ENCODE measurements around the gene PAFAH1B1. TPM values are rescaled to one million over a fixed set of nuclear protein-coding genes. Genes with fewer than 3 reads are reported as not detected.

Gene PAFAH1B1
- total and polyA plus RNA-seq, 5 experiments from 2014 or later, result 10.5 to 170 (median 12.5) TPM

GRCh38 chr17:2685696-2686095 is 92.2 kb downstream of the PAFAH1B1 start:
- POLR2A ChIA-PET, result interaction anchor here (0.6 to 0.9 kb wide), 2 partner anchors 40 to 91 kb away, joined by 3 to 8 read pairs; no protein-coding TSS in a partner anchor
- Mint-ChIP-seq H3K27ac (peak overlapping the region in 3 of 10 donors; percentile 27 to 67 (median 28)), H3K36me3 (peaks cover 0 to 42% (median 0%) of the 10 kb centered on the region in 3 donors), H3K4me3 (no peak overlapping the region), H3K4me1 (peaks cover 0 to 15% (median 7%) of the 10 kb centered on the region in 4 donors), H3K9me3 (no peaks in the 10 kb centered on the region), H3K27me3 (no peaks in the 10 kb centered on the region)
- DNase-seq, result no peak
- no peak for ATAC-seq

DNA sequence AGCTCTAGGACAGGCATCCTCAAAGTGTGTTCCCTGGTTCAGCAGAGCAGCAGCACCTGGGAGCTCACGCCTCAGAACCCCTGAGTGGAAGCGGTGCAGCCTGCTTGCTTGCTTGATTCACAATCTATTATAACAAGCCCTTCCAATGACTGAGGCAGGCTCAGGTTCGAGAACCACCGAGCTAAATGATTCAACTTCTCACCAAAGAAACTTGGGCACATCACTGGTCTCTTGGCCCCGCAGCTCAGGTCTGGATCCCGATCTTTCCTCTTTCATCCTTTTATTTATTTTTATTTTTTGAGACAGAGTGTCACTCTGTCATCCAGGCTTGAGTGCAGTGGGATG is 93.6 kb downstream of the PAFAH1B1 start:
- DNase-seq (no peak), ATAC-seq (no peak)
- no peak overlapping the region for H3K4me3 Mint-ChIP-seq
- H3K9me3 Mint-ChIP-seq, result no peaks in the 10 kb centered on the region
- H3K36me3 Mint-ChIP-seq, result peaks cover 0 to 37% (median 0%) of the 10 kb centered on the region in 3 donors
- POLR2A ChIA-PET, result no interaction called here
- peak overlapping the region in 8 of 10 donors; percentile 11 to 83 (median 54) for H3K27ac Mint-ChIP-seq
- H3K27me3 Mint-ChIP-seq, result no peaks in the 10 kb centered on the region
- peaks cover 0 to 15% (median 7%) of the 10 kb centered on the region in 4 donors for H3K4me1 Mint-ChIP-seq

DNA sequence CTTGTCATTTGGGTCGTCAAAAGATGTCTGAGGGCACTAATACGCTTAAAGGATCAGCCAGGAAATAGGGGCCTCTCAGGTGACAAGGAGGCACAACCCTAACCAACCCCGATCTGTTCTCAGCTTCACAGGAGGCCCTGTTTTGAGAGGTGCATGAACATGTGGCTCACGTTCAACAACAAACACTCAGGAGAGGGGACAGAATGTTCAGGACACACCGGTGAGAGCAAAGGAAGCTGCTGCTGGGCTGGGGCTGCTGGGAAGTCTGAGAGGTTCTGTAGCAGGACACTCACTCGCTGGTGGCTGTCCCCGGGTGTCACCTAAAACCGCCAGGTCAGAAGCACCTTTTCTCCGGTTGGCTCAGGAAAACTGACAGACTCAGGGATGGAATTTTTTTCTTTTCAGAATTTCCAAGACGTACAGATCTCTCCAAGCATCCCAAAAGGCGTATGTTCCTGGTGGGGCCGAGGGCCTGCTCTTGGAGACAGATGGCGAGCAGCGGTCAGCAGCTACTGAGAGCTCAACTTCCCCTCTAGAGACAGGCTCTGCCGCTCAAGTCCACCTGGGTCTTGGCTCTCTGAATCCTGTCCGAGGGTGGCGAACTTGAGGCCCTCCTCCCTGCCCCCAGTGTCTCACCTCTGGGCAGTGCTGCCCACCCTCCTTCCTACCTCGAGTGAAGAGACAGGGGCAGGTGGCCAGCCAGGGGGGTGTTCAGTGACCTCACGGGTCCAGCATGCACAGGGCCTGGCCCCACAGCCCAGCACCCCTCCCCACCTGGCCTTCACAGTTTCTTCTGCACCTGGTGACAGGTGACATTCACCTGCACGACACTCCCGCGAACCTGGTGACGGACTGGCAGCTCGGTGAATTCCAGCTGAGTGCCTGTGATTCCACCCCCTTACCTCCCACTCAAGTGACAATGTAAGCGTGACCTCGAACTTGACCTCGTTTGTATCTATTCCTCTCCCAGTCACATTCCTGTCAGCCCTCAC is 95.2 kb downstream of the PAFAH1B1 start:
- H3K9me3 Mint-ChIP-seq, result no peaks in the 10 kb centered on the region
- DNase-seq (peak in 1 of 10 donors; percentile 16), ATAC-seq (no peak)
- H3K4me1 Mint-ChIP-seq, result peaks cover 0 to 15% (median 8%) of the 10 kb centered on the region in 4 donors
- H3K27ac Mint-ChIP-seq, result peak overlapping the region in 8 of 10 donors; percentile 8 to 88 (median 60)
- POLR2A ChIA-PET, result no interaction called here
- H3K27me3 Mint-ChIP-seq, result no peaks in the 10 kb centered on the region
- peaks cover 0 to 30% (median 0%) of the 10 kb centered on the region in 3 donors for H3K36me3 Mint-ChIP-seq
- peak overlapping the region in 2 of 10 donors; percentile 20 to 62 for H3K4me3 Mint-ChIP-seq

DNA sequence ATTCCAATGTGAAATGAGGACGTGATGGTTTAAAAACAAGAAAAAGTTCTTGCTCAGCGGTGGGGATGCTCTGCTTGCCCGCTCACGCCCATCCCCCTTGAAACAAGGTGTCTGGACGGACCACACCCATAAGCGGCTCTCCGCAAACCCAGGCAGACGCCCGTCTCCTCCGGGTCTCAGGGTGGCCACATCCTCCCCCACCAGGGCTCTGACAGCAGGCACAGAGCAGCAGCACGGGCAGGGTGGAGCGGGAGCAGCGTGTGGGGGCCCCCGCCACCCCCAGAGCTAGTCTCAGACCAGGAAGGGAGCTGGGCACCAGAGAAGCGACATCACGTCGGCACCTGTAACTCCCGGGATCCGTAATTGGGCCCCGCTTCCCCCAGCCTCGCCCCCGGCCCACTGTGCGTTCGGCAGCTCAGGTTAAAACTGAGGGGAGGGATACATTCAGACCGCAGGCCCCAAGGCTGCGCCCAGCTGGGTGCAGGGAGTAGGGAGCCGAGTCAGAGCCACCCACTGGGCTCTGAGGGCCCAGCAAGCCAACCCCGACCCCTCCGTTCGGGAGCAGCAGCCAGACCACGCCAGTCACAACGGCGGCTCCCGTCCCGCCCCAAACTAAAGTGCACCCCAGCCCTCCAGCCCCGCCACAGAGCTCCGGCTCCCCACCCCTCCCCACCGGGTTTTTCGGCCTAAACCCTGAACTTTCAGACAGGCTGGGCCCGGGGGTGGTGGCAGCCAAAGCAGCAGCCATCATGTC is 96.1 kb downstream of the PAFAH1B1 start:
- peaks cover 0 to 24% (median 0%) of the 10 kb centered on the region in 3 donors for H3K36me3 Mint-ChIP-seq
- no peak for DNase-seq
- H3K4me3 Mint-ChIP-seq, result peak overlapping the region in 1 of 10 donors; percentile 62
- H3K9me3 Mint-ChIP-seq, result no peaks in the 10 kb centered on the region
- POLR2A ChIA-PET, result interaction anchor here (0.6 kb wide), 1 partner anchor 137 kb away, joined by 7 read pairs; no protein-coding TSS in a partner anchor
- H3K4me1 Mint-ChIP-seq, result peaks cover 0 to 15% (median 8%) of the 10 kb centered on the region in 4 donors
- peak overlapping the region in 5 of 10 donors; percentile 28 to 88 (median 71) for H3K27ac Mint-ChIP-seq
- H3K27me3 Mint-ChIP-seq, result no peaks in the 10 kb centered on the region
- no peak for ATAC-seq

DNA sequence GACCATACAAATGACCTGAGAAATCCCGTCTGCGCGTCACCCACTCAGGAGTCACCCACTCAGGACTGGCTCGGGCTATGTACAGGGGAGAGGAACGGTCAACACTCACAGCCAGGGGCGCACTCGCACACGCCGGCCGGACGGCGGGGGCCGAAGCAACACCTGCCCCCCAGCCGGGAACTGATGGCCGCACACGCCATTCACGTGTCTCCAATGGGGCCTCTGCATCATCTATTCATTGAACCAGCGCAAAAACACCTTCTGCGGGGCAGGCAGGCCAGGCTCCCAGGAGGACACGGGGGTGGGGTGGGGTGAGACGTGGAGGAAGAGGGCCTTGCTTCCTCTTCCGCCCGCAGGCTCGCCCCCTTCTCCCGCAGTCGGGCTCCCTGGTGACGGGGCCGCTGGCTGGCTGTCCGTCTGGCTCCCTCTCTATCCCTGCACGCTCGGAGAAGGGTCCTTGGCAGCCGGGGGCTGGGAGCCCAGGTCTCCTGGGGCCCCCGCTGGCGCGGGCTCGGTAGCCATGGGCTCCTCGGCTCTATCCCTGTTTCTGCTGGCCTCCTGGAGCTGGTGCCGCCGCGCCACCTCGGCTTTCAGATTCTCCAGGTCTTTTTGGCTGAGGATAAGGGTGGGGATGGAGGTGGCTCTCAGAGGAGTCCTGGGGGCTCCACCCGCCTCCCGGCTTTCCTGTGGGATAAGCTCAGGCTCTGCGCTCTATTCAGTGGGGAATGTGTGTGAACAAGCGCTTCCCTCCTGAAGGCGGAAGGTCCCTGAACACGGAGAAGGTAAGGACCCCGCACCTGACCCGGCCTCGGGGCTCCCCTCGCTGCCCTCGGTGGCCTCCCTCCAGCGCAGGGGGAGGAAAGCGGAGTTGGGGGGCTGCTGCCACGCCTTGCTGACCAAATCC is 97.0 kb downstream of the PAFAH1B1 start:
- H3K27ac Mint-ChIP-seq, result no peak overlapping the region
- peaks cover 0 to 27% (median 0%) of the 10 kb centered on the region in 3 donors for H3K36me3 Mint-ChIP-seq
- DNase-seq (peak in 1 of 10 donors; percentile 15), ATAC-seq (no peak)
- no peak overlapping the region for H3K4me3 Mint-ChIP-seq
- POLR2A ChIA-PET, result interaction anchor here (0.6 kb wide), 1 partner anchor 138 kb away, joined by 7 read pairs; no protein-coding TSS in a partner anchor
- H3K27me3 Mint-ChIP-seq, result no peaks in the 10 kb centered on the region
- H3K4me1 Mint-ChIP-seq, result peaks cover 0 to 15% (median 8%) of the 10 kb centered on the region in 4 donors
- H3K9me3 Mint-ChIP-seq, result no peaks in the 10 kb centered on the region

DNA sequence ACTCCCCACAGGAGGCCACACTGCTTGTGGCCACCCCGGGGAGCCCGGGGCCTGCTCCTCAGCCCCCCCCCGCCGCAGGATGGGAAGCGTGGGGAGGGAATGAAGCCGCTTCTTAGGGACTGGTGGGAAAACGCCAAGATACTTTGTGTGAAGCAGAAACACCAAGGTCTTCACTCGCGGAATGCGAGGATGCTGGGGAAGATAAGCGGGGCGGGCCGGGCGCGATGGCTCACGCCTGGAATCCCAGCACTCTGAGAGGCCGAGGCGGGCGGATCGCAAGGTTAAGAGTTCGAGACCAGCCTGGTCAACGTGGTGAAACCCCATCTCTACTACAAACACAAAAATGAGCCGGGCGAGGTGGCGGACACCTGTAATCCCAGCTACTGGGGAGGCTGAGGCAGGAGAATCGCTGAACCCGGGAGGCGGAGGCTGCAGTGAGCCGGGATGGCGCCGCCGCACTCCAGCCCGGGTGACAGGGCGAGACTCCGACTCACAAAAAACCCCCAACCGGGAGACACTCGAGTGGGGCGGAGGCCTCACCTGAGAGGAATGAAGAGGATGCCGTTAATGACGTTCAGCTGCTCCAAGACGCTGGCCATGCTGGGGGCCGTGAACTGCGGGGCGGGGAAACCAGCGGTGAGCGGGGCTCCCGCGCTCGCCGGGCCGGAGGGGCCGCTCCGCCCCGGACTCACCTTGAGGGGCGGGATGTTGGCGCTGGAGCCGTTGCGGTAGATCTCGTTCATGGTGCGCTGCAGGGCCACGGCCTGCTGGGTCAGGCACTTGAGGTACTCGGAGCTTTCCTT is 97.8 kb downstream of the PAFAH1B1 start:
- Mint-ChIP-seq H3K4me3 (no peak overlapping the region), H3K4me1 (peaks cover 0 to 15% (median 8%) of the 10 kb centered on the region in 4 donors), H3K27me3 (no peaks in the 10 kb centered on the region), H3K9me3 (no peaks in the 10 kb centered on the region), H3K36me3 (peaks cover 0 to 27% (median 0%) of the 10 kb centered on the region in 3 donors), H3K27ac (peak overlapping the region in 1 of 10 donors; percentile 34)
- POLR2A ChIA-PET, result no interaction called here
- no peak for ATAC-seq
- DNase-seq, result no peak

GRCh38 chr17:2691965-2692780 is 98.7 kb downstream of the PAFAH1B1 start:
- Mint-ChIP-seq H3K9me3 (no peaks in the 10 kb centered on the region), H3K27me3 (no peaks in the 10 kb centered on the region), H3K4me3 (no peak overlapping the region), H3K36me3 (peaks cover 0 to 30% (median 0%) of the 10 kb centered on the region in 3 donors), H3K4me1 (peaks cover 0 to 12% (median 8%) of the 10 kb centered on the region in 4 donors), H3K27ac (no peak overlapping the region)
- POLR2A ChIA-PET, result no interaction called here
- peak in 1 of 10 donors; percentile 15 for DNase-seq
- ATAC-seq, result no peak

GRCh38 chr17:2692781-2693135 is 99.3 kb downstream of the PAFAH1B1 start:
- H3K27me3 Mint-ChIP-seq, result no peaks in the 10 kb centered on the region
- H3K4me3 Mint-ChIP-seq, result no peak overlapping the region
- peaks cover 0 to 32% (median 2%) of the 10 kb centered on the region in 3 donors for H3K36me3 Mint-ChIP-seq
- H3K9me3 Mint-ChIP-seq, result no peaks in the 10 kb centered on the region
- DNase-seq (no peak), ATAC-seq (no peak)
- POLR2A ChIA-PET, result no interaction called here
- H3K4me1 Mint-ChIP-seq, result peaks cover 0 to 9% (median 5%) of the 10 kb centered on the region in 4 donors
- H3K27ac Mint-ChIP-seq, result no peak overlapping the region

- Mint-ChIP-seq H3K27me3 (no peaks in the 10 kb centered on the region), H3K36me3 (peaks cover 0 to 37% (median 2%) of the 10 kb centered on the region in 3 donors), H3K4me1 (peaks cover 0 to 7% (median 2%) of the 10 kb centered on the region in 4 donors), H3K27ac (peak overlapping the region in 1 of 10 donors; percentile 40), H3K9me3 (no peaks in the 10 kb centered on the region), H3K4me3 (peak overlapping the region in 1 of 10 donors; percentile 73)
- peak in 2 of 10 donors; percentile 12 to 31 for DNase-seq
- POLR2A ChIA-PET, result interaction anchor here (0.5 kb wide), 1 partner anchor 24 kb away, joined by 3 read pairs; no protein-coding TSS in a partner anchor
- no peak for ATAC-seq
Measured at GRCh38 chr17:2693561-2694380, 100.3 kb downstream of the PAFAH1B1 start.
